Fibroblast of skin of back (primary cell): ENCODE measurements around the gene HNRNPA3.
A peak's percentile ranks its signal among the peaks of the same experiment; 100 is the strongest.
"Not testable (repeated sequence)": the region's sequence is repeated elsewhere in the genome, so short reads cannot be mapped to it uniquely, and the experiment has no call there.

Experiments
- DNase-seq: peaks from one replicate; pipeline ENCODE4 v3.0.0-alpha.2; 2013

Gene HNRNPA3

GRCh38 chr2:177234267-177234666 is 21.7 kb downstream of the HNRNPA3 start:
- no peak for DNase-seq

- DNase-seq = no peak
These were observed 23.4 kb downstream of the HNRNPA3 start for GRCh38 chr2:177235855-177236437.

- DNase-seq = no peak
These were observed 25.3 kb downstream of the HNRNPA3 start for GRCh38 chr2:177237932-177238331.

GRCh38 chr2:177239053-177239452 is 26.5 kb downstream of the HNRNPA3 start:
- no peak for DNase-seq

- peak; percentile 74 for DNase-seq
These were observed 27.5 kb downstream of the HNRNPA3 start for GRCh38 chr2:177239932-177240630.

GRCh38 chr2:177241711-177242120 is 29.1 kb downstream of the HNRNPA3 start:
- peak; percentile 56 for DNase-seq

GRCh38 chr2:177242121-177242987 is 29.8 kb downstream of the HNRNPA3 start:
- peak; percentile 96 for DNase-seq

GRCh38 chr2:177243073-177243472 is 30.5 kb downstream of the HNRNPA3 start:
- DNase-seq = no peak

- DNase-seq = peak; percentile 48
These were observed 30.9 kb downstream of the HNRNPA3 start for GRCh38 chr2:177243476-177243875.

- DNase-seq = peak; percentile 30
These were observed 31.7 kb downstream of the HNRNPA3 start for GRCh38 chr2:177244244-177244771.

- peak; percentile 94 for DNase-seq
These were observed 32.4 kb downstream of the HNRNPA3 start for GRCh38 chr2:177245010-177245422.

GRCh38 chr2:177246000-177246399 is 33.4 kb downstream of the HNRNPA3 start:
- DNase-seq = no peak

- DNase-seq = not testable (repeated sequence)
These were observed 34.0 kb downstream of the HNRNPA3 start for GRCh38 chr2:177246523-177247030.

- DNase-seq = no peak
These were observed 35.2 kb downstream of the HNRNPA3 start for GRCh38 chr2:177247693-177248262.

- DNase-seq = no peak
These were observed 36.4 kb downstream of the HNRNPA3 start for GRCh38 chr2:177249038-177249437.

- no peak for DNase-seq
These were observed 37.9 kb downstream of the HNRNPA3 start for GRCh38 chr2:177250461-177250860.

- no peak for DNase-seq
These were observed 38.6 kb downstream of the HNRNPA3 start for GRCh38 chr2:177251165-177251542.

- no peak for DNase-seq
These were observed 40.4 kb downstream of the HNRNPA3 start for GRCh38 chr2:177252808-177253531.

- DNase-seq = no peak
These were observed 41.1 kb downstream of the HNRNPA3 start for GRCh38 chr2:177253704-177254103.

GRCh38 chr2:177254433-177255226 is 42.0 kb downstream of the HNRNPA3 start:
- DNase-seq = peak; percentile 64

- no peak for DNase-seq
These were observed 42.6 kb downstream of the HNRNPA3 start for GRCh38 chr2:177255227-177255601.
